SK-N-SH treated with all-trans-retinoic acid at 6 μM for 48 hours (cell line): ENCODE measurements around the gene NFASC.

ENCODE experiments used
- ZFP3 ChIP-seq: fragments of 250-450 bp; sonication (Bioruptor Pico); IDR thresholded peaks from 2 replicates; pipeline ENCODE4 v1.5.0; 2020; ENCODE audit warnings: mild to moderate bottlenecking, moderate library complexity
- ZNF8 ChIP-seq: fragments of 450-650 bp; formaldehyde crosslinking; IDR thresholded peaks from 2 replicates; pipeline ENCODE4 v1.5.0; 2020; ENCODE audit warnings: mild to moderate bottlenecking, moderate library complexity

- TF ChIP-seq ZNF8 (CRISPR knock-in tag) (no peak), ZFP3 (CRISPR knock-in tag) (no peak)
Measured at GRCh38 chr1:205042911-205043806, 172.5 kb downstream of the NFASC start, which contains the start of gene CNTN2.
